Activated T-helper 1 cell treated with anti-CD3 and anti-CD28 coated beads, Interleukin-12 subunit alpha, Interleukin-12 subunit beta, Interleukin-2, Interleukin-4 antibody, amounts not matched to agents 30 ng/mL and 10 ng/mL and 1 ng/mL, durations not matched to agents 14 hours and 24 hours and 36 hours (primary cell): ENCODE measurements around the gene FYB1. TPM values are rescaled to one million over a fixed set of nuclear protein-coding genes. Genes with fewer than 3 reads are reported as not detected.

ENCODE experiments used
- DNase-seq: peaks from one replicate; pipeline ENCODE4 v3.0.0; 2021; ENCODE audit warnings: low spot score
- H3K27ac Mint-ChIP-seq: one replicate; pipeline ENCODE4 v1.8.0; 2021; ENCODE audit warnings: mild to moderate bottlenecking, mixed read lengths
- H3K27me3 Mint-ChIP-seq: one replicate; pipeline ENCODE4 v1.8.0; 2022; ENCODE audit warnings: mild to moderate bottlenecking, moderate library complexity, mixed read lengths; ENCODE audit not compliant: insufficient read depth
- H3K36me3 Mint-ChIP-seq: one replicate; pipeline ENCODE4 v1.8.0; 2021; ENCODE audit warnings: low read depth, mixed read lengths
- H3K4me1 Mint-ChIP-seq: one replicate; pipeline ENCODE4 v1.8.0; 2021; ENCODE audit warnings: low read depth, mixed read lengths
- H3K4me3 Mint-ChIP-seq: one replicate; pipeline ENCODE4 v1.8.0; 2021; ENCODE audit warnings: mild to moderate bottlenecking, moderate library complexity, mixed read lengths
- H3K9me3 Mint-ChIP-seq: one replicate; pipeline ENCODE4 v1.8.0; 2021; ENCODE audit warnings: mixed read lengths
- intact Hi-C: fragments of 100-400 bp; cut with micrococcal nuclease; formaldehyde crosslinking; loops from one replicate; pipeline ENCODE4 v1.15.1; 2024
- total RNA-seq: library from RNA; stranded (reverse); gene quantifications from 2 replicates; pipeline ENCODE4 v1.2.3, GENCODE V29; 2022

Gene FYB1
- total RNA-seq, 1 donor from 2014 or later, result 100 TPM

- H3K27ac Mint-ChIP-seq, result no peak overlapping the region
- peaks cover 86% of the 10 kb centered on the region for H3K4me1 Mint-ChIP-seq
- peaks cover 16% of the 10 kb centered on the region for H3K9me3 Mint-ChIP-seq
- H3K4me3 Mint-ChIP-seq, result no peak overlapping the region
- H3K36me3 Mint-ChIP-seq, result peaks cover 53% of the 10 kb centered on the region
- no peaks in the 10 kb centered on the region for H3K27me3 Mint-ChIP-seq
- DNase-seq, result no peak
- intact Hi-C loops, result loop anchor here (10.0 kb wide), 2 partner anchors 1322 to 1662 kb away; partner anchors contain the start of gene RPL37
Measured at GRCh38 chr5:39172593-39172992, 46.8 kb downstream of the FYB1 start.

DNA sequence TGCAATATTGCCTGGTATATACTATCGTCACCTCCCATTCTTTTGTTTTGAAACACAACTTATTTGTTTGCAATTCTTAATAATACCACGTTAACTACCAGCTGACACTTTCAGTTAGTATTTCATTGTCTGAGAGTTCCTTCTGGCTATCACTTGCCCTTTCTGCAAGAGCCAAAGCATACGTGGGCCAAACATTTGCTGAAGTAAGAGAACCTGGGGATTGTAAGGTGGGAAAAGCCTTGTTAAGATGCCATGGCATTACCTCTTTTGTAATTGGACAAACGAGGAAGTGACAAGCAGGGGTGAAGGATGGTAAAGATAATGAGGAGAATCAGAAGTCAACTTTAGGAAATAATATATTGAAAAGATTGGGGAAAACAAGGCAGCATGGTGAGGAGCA lies 47.7 kb downstream of the FYB1 start:
- peaks cover 57% of the 10 kb centered on the region for H3K36me3 Mint-ChIP-seq
- no peak for DNase-seq
- H3K4me3 Mint-ChIP-seq, result no peak overlapping the region
- peaks cover 86% of the 10 kb centered on the region for H3K4me1 Mint-ChIP-seq
- intact Hi-C loops, result loop anchor here (10.0 kb wide), 2 partner anchors 1323 to 1663 kb away; partner anchors contain the start of gene RPL37
- H3K27ac Mint-ChIP-seq, result peak overlapping the region; percentile 66
- peaks cover 16% of the 10 kb centered on the region for H3K9me3 Mint-ChIP-seq
- no peaks in the 10 kb centered on the region for H3K27me3 Mint-ChIP-seq

GRCh38 chr5:39169081-39169480 lies 50.3 kb downstream of the FYB1 start:
- intact Hi-C loops, result loop anchor here (10.0 kb wide), 3 partner anchors 1056 to 1406 kb away; no protein-coding TSS in a partner anchor
- Mint-ChIP-seq H3K27me3 (no peaks in the 10 kb centered on the region), H3K4me1 (peaks cover 89% of the 10 kb centered on the region), H3K27ac (no peak overlapping the region), H3K9me3 (peaks cover 23% of the 10 kb centered on the region), H3K36me3 (peaks cover 64% of the 10 kb centered on the region), H3K4me3 (no peak overlapping the region)
- no peak for DNase-seq

GRCh38 chr5:39167972-39168342 lies 51.4 kb downstream of the FYB1 start:
- Mint-ChIP-seq H3K9me3 (peaks cover 19% of the 10 kb centered on the region), H3K27ac (peak overlapping the region; percentile 88), H3K36me3 (peaks cover 54% of the 10 kb centered on the region), H3K27me3 (no peaks in the 10 kb centered on the region), H3K4me3 (peak overlapping the region; percentile 23), H3K4me1 (peaks cover 89% of the 10 kb centered on the region)
- intact Hi-C loops, result loop anchor here (10.0 kb wide), 3 partner anchors 1057 to 1407 kb away; no protein-coding TSS in a partner anchor
- DNase-seq, result no peak

DNA sequence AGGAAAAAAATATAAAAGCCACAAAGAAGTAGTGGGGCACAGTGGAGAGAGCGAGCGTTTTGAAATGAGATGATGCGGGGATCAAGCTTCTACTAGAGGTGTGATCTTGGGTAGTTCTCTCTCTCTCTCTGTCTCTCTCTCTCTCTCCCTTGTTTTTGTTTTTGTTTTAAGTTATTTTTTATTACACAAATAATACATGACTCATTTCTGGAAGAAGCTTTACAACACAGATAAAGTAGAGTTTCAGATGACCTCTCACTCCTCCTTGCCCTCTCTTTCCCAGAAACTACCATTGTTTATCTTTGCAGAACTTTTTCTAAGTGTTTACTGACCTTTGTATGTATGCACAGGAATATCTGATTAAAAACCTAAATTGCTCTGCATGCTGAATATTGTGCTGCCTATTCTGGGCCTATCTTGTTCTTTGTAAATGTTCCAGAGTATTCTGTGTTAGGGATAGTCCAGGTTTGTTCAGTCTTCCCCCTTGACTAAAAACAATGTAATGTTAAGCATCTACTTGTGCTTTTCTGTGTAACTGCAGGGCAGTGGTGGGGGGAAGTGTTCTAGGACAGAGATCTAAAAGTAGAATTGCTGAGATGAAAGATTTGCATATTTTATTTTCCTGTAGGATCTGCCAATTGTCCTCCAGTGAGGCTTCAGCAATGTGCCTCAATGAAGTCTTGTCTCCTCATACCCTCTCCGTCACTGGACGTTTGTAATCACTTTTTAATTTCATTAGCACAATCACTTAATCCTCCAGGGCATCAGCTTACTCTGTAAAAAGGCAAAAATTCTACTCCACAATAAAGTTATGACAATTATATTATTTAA lies 52.0 kb downstream of the FYB1 start:
- intact Hi-C loops, result loop anchor here (10.0 kb wide), 3 partner anchors 1057 to 1407 kb away; no protein-coding TSS in a partner anchor
- peaks cover 13% of the 10 kb centered on the region for H3K9me3 Mint-ChIP-seq

DNA sequence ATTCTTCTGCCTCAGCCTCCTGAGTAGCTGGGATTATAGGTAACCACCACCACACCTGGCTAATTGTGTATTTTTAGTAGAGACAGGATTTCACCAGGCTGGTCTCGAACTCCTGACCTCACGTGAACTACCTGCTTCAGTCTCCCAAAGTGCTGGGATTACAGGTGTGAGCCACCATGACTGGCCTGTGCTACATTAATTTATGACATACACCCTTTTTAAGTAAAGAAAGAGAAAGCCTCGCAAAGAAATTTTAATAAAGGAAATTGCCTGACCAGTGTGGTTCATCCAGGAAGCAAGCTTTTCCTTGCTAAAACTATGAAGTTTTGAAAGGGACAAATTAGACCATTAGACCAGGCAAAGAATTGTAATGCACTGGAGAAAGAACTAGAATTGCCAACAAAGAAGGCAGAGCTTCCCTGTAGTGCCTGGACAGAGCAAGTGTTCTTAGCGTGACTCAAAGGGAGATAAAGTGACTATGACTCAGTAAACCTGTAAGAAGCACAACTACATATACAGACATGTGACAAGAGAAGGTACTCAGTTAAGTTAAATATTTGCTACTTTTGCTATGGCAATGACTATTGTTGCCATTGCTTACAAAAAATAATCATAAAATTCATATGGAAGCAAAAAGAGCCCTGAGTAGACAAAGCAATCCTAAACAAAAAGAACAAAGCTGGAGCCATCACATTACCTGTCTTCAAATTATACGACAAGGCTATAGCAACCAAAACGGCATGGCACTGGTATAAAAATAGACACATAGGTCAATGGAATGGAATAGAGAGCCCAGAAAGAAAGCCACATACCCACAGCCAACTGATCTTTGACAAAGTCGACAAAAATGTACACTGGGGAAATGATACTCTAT lies 54.6 kb downstream of the FYB1 start:
- intact Hi-C loops, result loop anchor here (1.0 to 10.0 kb wide), 9 partner anchors 13 to 1410 kb away; no protein-coding TSS in a partner anchor
- peaks cover 8% of the 10 kb centered on the region for H3K9me3 Mint-ChIP-seq
- peak overlapping the region; percentile 96 for H3K27ac Mint-ChIP-seq
- H3K4me3 Mint-ChIP-seq, result peak overlapping the region; percentile 72
- H3K27me3 Mint-ChIP-seq, result no peaks in the 10 kb centered on the region
- H3K4me1 Mint-ChIP-seq, result peaks cover 85% of the 10 kb centered on the region
- H3K36me3 Mint-ChIP-seq, result peaks cover 42% of the 10 kb centered on the region
- DNase-seq, result no peak

More for the DNA sequence above, 52.0 kb downstream of the FYB1 start:
- H3K36me3 Mint-ChIP-seq, result peaks cover 48% of the 10 kb centered on the region
- peak overlapping the region; percentile 45 for H3K4me3 Mint-ChIP-seq
- no peaks in the 10 kb centered on the region for H3K27me3 Mint-ChIP-seq
- peaks cover 87% of the 10 kb centered on the region for H3K4me1 Mint-ChIP-seq
- no peak for DNase-seq
- H3K27ac Mint-ChIP-seq, result peak overlapping the region; percentile 88

- no peak for DNase-seq
- intact Hi-C loops, result loop anchor here (1.0 to 10.0 kb wide), 4 partner anchors 53 to 1411 kb away; no protein-coding TSS in a partner anchor
- H3K36me3 Mint-ChIP-seq, result peaks cover 38% of the 10 kb centered on the region
Measured at GRCh38 chr5:39164016-39164415, 55.3 kb downstream of the FYB1 start.

GRCh38 chr5:39161578-39161977 lies 57.8 kb downstream of the FYB1 start:
- H3K27me3 Mint-ChIP-seq, result no peaks in the 10 kb centered on the region
- peaks cover 84% of the 10 kb centered on the region for H3K4me1 Mint-ChIP-seq
- peaks cover 47% of the 10 kb centered on the region for H3K36me3 Mint-ChIP-seq
- intact Hi-C loops, result loop anchor here (10.0 kb wide), 3 partner anchors 1063 to 1413 kb away; no protein-coding TSS in a partner anchor
- H3K27ac Mint-ChIP-seq, result no peak overlapping the region
- H3K9me3 Mint-ChIP-seq, result peaks cover 8% of the 10 kb centered on the region
- DNase-seq, result no peak
- no peak overlapping the region for H3K4me3 Mint-ChIP-seq

More at GRCh38 chr5:39164016-39164415, 55.3 kb downstream of the FYB1 start:
- Mint-ChIP-seq H3K9me3 (peaks cover 8% of the 10 kb centered on the region), H3K27me3 (no peaks in the 10 kb centered on the region), H3K27ac (peak overlapping the region; percentile 96), H3K4me3 (peak overlapping the region; percentile 72), H3K4me1 (peaks cover 85% of the 10 kb centered on the region)

- Mint-ChIP-seq H3K9me3 (peaks cover 8% of the 10 kb centered on the region), H3K27ac (no peak overlapping the region), H3K36me3 (peaks cover 44% of the 10 kb centered on the region), H3K27me3 (no peaks in the 10 kb centered on the region), H3K4me3 (no peak overlapping the region), H3K4me1 (peaks cover 81% of the 10 kb centered on the region)
- DNase-seq, result no peak
- intact Hi-C loops, result loop anchor here (10.0 kb wide), 3 partner anchors 1064 to 1414 kb away; no protein-coding TSS in a partner anchor
Measured at GRCh38 chr5:39160576-39161213, 58.7 kb downstream of the FYB1 start.

DNA sequence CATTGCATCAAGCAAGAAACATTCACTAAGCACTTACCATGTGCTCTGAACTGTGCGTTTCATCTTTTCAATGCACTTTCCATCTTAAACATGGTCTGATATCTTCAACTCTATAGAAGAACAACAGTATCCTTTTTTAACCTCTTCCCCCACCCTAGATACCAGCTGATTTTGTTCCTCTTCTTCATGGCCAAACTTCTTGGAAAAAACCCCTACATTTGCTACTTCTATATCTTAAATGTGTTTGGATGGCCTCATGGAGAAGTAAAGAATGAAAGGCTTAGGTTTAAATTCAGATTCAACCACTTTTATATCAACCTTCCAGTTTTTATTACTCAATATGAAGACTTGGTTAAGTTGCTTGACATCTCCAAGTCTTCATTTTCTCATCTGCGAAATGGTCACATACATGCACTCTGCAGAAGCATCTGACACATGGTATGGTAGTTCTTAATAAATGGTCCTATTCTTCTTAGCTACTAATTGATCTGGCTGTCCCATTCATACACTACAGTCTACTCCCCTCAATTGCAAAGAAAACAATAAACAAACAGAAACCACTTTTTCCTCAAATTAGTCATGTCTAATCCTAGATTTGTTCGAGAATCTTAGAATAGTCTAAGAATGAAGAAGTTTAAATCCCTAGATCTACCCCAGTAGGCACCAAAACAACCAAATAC lies 59.4 kb downstream of the FYB1 start:
- no peak overlapping the region for H3K4me3 Mint-ChIP-seq
- H3K36me3 Mint-ChIP-seq, result peaks cover 38% of the 10 kb centered on the region
- intact Hi-C loops, result loop anchor here (10.0 kb wide), 3 partner anchors 1065 to 1415 kb away; no protein-coding TSS in a partner anchor
- H3K9me3 Mint-ChIP-seq, result peaks cover under 1% of the 10 kb centered on the region
- H3K27me3 Mint-ChIP-seq, result no peaks in the 10 kb centered on the region
- no peak overlapping the region for H3K27ac Mint-ChIP-seq
- no peak for DNase-seq
- peaks cover 78% of the 10 kb centered on the region for H3K4me1 Mint-ChIP-seq

DNA sequence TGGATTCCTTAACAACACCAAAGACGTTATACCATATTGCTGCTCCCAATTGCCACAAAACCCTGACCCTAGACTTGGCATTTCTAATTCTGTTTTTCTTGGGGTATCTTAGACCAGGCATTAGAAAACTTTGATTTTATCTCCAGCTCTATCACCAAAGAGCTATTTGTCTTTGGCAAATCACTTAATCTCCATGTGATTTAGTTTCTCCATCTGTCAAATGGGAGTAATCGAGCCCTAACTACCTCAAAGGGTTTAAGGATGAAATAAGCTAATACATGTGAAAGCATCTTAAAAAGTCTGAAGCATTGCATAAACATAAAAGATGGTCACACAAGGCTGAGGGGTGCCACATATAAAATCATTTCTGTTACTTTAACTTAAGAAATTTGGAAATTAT lies 60.6 kb downstream of the FYB1 start:
- no peak for DNase-seq
- H3K27ac Mint-ChIP-seq, result no peak overlapping the region
- no peaks in the 10 kb centered on the region for H3K9me3 Mint-ChIP-seq
- peaks cover 74% of the 10 kb centered on the region for H3K4me1 Mint-ChIP-seq
- H3K27me3 Mint-ChIP-seq, result no peaks in the 10 kb centered on the region
- peaks cover 37% of the 10 kb centered on the region for H3K36me3 Mint-ChIP-seq
- intact Hi-C loops, result no loop called here
- H3K4me3 Mint-ChIP-seq, result no peak overlapping the region
